NCI-H1105 treated with DMSO at 0.1 percent for 48 hours (cell line): ENCODE results near the gene ABR.

ENCODE experiments used
- DNase-seq: peaks from one replicate; lab custom pipeline; 2025; lab: John Stamatoyannopoulos, UW

ABR gene

DNA sequence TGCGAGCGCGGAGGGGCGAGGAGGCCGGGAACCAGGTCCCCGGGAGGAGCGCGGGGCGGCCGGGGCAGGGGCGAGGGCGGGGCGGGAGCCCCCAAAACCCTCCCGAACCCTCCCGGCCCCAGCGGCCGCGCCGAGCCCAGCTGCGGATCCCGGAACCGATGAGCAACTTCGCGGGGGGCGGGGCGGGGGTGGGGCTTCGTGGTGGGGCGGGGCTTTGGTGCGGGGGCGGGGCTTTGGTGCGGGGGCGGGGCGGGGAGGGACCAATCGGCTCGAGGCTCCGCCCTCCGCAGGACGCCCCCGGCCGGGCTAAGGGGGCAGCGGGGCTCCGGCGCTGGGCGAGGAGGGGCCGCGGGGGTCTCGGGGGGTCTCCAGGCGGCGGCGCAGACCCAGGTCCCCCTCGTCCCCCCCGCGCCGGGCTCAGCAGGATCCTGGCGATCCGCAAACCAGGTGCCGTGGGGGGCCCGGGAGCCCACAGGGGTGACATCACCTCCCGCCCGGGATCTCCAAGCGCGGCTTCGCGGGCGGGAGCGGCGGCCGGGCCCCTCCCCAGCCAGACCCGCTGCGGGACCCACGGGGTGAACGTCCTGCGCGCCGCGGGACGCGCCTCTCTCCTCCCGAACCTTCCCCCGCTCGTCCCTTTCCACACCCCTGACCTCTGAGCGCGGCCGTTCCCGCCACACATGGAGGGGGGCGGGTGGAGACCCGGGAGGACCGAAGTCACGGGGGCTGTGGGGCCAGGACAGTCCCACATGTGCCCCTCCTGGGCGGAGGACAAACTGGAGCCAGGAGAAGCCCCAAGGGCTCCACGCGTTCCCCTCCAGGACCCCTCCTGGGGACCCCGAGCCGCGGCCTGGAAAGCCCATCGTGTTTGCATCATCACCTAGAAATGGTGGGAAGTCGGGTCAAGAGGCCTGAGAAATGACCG, at the start of gene ABR:
ABR (minus strand) TSS at position 164 of the 925 bp plus-strand sequence. CDS start 254 bp downstream, outside the sequence.
- no peak for DNase-seq

DNA sequence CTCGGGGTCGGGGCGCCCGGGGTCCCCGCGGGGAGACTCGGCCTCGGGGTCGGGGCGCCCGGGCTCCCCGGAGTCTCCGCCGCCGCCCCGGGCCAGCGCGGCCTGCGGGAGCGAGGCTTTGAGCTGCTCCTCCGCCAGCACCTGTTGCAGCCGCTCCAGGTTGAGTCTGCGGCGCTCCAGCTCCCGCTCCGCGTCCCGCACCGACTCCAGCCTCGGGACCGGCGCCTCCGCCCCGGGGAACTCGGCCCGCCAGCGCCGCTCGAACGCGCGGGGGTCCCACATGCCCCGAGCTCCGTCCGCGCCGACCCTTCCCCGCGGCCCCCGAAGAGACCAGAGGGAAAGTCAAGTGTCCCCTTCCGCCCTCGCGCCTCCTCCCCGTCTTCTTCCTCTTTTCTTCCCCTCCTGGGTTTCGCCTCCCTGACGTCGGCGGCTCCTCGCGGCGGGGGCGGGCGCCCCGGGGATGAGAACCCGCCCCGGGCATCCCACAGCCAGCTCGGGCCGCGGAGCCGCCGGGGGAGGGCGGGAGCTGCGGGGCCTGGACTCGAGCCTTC, 49.6 kb upstream of the ABR start:
- no peak for DNase-seq

DNA sequence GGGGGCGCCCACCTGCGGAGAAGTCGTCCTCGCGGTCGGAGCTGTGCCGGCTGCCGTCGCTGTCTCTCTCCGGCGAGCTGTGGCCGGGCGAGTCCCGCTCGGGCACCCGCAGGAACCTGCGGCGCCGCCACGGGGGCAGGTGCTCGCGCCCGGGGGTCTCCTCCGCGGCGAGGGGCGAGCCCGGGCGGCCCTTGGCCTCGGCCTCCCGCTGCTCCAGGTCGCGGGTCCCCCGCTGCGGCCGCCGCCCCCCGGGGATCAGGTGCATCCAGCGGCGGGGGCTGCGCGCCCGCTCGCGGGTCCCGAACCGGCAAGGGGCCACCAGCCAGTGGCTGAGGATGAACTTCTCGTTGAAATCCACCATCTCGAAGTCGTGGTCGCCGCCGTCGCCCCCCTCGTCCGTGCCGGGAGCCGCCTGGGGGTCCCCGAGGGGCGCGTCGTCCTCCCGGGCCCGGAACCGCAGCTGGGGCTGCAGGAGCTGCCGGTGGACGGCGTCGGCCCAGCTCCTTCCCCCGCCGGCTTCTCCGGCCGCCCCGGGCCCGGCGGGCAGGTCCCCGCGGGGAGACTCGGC, 49.1 kb upstream of the ABR start:
- no peak for DNase-seq

DNA sequence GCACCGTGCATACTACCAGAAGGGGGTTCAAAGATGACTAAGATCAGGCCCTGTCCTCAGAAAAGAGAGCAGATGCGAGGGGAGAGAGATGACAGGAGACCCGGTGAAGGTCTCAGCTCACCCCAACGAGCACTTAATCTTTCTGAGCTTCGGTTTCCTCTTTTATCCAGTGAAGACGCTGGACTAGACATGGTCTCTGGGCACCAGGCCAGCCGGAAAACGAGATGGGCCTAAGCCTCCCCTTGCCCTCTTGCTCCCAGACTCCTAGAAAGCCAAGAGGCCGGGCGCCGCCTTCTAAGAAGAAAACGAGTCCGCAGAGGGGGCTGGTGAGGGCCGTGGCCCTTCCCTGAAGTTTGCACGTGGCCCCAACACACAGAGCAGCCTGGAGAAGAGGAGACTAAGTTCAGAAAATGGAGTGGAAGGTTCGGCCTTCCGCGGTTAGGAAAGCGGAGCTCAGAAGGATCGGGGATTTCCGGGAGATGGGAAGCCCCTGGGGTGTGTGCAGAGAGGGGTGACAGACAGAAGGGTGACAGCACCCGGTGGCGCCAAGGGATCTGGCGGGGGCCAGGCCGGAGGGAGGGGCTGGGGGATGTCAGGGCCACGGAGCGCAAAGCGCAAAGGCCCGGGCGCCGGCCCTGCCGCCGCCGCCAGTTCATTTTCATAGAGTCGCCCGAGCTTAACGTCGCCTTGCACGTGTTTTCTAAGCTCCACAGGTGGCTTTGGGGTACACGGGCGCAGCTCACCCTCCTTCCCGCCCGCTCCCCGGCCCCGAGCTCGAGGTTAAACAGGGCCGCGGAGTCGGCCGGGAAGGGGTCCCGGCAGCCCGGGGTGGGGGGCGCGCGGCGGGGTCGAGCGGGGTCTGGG, 48.4 kb upstream of the ABR start:
- DNase-seq, result no peak

DNA sequence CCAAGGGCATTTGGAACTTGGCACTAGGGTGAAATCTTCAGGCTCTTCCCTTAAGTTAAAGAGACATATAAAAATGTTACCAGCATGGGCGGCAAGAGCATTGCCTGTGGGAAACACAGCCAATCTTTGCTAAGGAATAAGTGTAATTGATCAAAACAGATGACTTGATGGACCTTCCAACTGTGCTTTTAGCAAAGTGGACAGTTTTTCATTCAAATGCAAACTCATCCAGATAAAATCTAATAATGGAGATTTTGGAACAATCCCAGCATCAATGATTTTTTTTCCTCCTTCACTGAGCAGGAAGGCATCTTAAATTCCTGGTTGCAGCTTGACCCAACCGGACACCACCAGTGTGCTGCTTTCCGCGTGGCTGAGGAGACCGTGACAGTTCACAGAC, 47.6 kb upstream of the ABR start:
- no peak for DNase-seq

DNA sequence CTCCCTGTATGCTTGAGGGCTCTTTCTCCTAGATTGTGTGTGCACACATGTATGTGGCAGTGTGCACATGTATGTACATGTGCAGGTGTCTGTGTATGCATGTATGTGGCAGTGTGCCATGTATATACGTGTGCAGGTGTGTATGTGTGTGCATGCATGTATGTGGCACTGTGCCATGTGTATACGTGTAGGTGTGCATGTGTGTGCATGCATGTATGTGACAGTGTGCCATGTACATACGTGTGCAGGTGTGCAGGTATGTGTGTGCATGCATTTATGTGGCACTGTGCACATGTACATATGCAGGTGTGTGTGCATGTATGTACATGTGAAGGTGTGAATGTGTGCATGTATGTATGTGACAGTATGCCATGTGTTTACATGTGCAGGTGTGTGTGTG, 46.5 kb upstream of the ABR start:
- DNase-seq, result no peak

DNA sequence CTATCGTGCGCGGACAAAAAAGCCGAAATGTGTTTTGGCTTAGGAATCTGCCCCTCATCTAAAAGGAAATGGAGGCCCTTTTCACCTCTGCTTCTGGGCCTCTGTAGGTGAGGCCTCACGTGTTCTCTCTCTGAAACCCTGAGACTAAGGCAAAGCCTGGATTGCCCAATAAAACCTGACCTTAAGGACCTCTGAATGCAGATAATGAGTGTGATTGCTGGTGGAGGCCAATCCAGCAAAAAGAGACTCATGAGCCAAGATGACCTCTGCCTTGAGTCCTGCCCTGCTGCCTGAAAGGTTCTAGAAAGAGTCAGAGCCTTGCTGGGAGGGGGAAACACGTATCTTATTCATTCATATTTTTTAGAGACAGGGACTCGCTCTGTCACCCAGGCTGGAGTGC, 44.5 kb upstream of the ABR start:
- no peak for DNase-seq

DNA sequence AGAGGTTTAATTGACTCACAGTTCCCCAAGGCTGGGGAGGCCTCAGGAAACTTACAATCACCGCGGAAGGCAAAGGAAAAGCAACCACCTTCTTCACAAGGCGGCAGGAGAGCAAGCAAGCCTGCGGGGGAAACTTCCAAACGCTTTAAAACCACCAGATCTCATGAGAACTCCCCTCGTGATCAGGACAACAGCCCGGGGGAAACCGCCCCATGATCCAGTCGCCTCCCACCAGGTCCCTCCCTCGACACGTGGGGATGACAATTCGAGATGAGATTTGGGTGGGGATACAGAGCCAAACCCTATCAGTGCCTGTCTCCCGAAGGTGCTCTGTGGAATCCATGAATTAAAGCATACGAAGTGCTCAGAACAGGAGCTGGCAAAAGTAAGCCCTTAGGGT, 43.9 kb upstream of the ABR start:
- DNase-seq, result no peak

DNA sequence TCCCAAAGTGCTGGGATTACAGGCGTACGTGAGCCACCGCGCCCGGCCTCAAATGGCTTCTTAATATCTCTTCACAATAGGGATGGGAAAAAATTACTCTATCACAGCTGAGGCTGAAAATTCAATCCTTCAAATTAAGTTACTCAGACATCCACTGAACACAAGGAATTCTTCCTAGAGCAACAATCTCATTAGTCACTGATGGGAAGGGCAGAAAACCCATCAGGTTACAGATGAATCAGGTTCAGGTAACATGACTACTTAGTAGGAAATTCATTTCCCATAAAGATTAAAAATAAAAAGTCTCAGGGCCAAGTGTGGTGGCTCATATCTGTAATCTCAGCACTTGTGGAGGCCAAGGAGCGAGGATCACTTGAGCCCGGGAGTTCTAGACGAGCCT, 42.5 kb upstream of the ABR start:
- no peak for DNase-seq

DNA sequence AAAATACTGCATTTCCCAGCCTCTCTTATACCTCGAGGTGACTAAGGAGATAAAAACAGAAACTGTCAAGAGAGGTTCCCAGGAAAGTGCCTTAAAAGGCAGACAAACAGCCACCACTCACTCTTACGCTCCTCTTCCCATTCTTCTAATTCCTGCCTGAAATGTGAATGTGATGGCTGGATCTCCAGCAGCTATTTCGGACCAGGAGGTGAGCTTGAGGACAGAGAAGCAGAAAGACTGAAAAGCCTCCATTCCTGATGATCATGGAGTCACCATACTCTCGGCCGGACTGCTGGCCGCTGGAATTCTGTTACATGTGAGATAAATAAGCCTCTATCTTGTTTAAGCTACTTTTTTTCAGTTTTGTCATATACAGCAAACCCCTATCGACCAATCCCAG, 41.4 kb upstream of the ABR start:
- no peak for DNase-seq

DNA sequence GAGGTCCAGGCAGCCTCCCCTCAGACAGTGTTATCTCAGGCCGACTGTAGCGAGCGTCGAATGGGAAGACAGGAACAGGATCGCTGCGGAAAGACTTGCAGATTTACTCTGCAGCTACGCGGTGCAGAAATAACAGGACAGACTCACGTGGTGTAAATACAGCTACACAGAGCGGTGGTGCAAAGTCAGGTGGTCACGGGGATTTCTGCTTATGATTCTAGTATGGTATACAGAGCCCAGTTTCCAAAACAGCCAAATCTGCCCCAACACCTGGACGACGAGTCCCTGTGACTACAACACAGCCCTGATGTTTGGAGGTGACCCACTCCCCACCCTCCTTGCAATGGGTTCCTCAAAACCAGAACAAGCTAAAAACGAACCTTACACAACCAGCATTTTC, 40.6 kb upstream of the ABR start:
- DNase-seq, result no peak

DNA sequence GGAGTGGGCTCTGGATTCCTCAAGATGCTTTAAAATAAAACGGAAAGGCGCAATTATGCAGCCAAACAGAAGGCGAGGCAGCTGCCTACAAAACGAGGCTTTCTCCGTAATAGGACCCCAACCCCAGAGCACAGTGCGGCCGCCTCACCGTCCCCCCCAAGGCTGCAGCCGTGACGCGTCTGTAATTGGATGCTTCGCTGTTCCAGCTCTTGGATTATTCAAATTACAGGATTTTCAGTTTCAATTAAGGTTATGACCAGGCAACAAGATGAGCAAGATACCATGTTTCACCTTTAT, 37.3 kb upstream of the ABR start:
- no peak for DNase-seq

DNA sequence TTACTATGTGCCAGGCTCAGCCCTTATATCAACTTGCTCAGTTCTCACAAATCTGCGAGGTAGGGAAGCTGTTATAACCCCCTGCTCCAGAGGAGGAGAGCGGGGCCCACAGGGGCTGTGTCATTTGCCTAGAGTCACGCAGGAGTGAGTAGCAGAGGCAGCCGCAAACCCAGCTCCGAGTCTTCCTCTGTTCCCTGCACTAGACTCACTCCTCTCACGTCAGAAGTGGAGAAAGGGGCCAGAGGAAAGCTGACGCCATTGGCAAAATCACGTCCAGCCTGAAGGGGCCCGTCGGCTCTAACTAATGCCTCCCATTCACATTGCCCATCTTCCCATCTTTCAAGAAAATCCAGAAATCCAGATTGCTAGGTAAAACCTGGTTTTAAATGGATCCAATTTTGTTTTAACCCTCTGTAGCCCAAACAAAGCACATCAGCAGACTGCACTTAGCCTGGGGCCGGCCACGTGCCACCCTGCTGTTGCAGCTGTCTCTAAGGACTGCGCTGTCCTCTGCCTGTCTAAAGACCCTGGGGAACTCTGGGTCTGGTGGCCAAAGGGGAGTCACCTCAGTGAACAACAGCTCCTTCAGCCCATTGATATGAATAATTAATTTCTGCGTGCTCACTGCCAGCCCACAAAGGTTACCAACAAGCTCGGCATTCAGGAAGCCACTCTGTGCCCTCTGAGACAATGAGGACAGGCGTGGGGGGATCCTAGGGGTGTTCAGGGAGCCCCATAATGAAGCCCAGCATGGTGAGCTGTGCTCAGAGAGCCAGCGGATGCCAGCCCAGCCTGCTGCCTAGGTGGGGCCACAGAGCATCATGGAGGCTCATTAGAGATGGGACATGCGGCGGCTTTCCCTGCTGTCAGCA, 36.7 kb upstream of the ABR start:
- DNase-seq, result no peak

DNA sequence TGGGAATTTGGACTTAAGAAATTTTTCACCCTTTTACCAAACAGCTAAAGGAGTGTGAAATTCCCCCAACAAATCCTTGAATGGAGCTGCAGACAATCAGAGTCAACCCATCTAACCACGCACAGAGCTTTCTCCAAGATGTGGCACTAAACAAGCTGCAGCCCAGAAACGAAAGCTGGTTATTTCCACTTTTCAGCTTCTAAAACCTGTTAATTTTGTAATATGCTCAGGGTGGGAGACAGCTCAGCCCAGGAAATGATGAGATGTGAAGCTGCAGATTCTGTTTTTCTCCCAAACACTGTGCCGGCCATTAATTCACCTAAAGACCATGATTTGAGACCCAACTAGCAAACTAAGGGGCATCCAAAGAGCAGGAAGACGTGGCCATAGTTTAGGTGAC, 33.2 kb upstream of the ABR start:
- DNase-seq, result no peak

DNA sequence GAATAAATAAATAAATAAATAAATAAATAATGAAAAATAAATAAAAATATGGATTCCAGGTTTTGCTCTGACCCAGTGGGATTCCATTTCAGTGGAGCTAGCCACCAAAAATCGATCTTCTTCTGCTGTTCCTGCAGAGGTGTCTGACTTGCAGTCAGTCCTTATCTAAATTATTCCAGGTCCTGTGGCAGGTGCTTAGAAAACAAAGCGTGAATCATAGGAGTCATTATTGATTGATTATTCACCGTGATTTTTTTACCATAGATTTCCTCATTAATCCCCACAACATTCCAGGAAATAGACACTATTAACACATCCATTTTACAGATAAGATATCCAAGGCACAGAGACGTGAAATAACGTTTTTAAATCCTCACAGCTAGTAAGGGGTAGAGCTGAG, 31.5 kb upstream of the ABR start:
- no peak for DNase-seq

DNA sequence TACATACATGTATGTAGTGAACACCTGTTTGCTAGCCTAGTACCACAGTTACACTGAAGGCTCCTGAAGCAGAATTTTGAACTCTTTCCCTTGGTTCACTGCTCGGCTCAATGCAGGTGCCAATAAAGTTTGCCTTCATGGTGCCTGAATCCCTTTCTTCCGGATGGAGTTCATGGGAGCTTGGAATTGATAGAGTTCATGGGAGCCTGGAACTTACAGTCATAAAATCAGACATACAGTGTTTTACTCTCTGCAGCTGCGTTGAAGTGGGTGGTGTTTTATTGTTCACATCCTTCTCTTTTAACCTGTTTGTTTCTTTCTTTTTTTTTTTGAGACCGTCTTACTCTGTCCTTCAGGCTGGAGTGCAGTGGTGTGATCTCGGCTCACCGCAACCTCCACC, 29.2 kb upstream of the ABR start:
- DNase-seq, result no peak

DNA sequence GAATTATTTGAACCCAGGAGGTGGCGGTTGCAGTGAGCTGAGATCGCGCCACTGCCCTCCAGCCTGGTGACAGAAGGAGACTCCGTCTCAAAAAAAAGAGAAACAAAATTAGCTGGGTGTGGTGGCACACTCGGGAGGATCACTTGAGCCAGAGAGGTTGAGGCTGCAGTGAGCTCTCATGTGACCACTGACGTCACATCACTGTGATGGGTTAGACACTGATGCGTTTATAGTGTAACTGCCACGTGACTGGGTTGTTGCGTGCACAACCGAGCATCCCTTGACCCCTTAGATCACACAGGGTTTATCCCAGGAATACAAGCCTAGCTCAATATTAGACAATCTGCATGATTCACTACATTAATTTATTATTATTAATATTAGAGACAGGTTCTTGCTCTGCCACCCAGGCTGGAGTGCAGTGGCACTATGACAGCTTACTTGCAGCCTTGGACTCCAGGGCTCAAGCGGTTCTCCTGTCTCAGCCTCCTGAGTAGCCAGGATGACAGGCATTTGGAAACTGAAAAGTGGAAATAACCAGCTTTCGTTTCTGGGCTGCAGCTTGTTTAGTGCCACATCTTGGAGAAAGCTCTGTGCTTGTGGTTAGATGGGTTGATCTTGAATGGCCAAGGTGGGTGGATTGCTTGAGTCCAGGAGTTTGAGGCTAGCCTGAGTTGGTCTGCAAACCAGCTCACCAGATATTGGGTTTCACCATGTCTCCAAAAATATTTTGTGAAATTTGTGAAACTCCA, 26.4 kb upstream of the ABR start:
- no peak for DNase-seq

DNA sequence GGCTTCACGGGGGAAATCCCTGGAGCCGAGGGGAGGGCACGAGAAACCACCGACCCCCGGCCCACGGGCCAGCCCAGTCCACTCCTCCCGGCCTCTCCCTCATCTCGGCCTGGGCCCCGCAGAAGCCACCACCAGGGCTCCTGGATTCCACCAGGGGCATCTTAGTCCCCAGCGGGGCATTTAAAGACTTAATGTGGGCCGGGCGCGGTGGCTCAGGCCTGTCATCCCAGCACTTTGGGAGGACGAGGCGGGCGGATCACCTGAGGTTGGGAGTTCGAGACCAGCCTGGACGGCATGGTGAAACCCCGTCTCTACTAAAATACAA, 24.1 kb upstream of the ABR start:
- no peak for DNase-seq

DNA sequence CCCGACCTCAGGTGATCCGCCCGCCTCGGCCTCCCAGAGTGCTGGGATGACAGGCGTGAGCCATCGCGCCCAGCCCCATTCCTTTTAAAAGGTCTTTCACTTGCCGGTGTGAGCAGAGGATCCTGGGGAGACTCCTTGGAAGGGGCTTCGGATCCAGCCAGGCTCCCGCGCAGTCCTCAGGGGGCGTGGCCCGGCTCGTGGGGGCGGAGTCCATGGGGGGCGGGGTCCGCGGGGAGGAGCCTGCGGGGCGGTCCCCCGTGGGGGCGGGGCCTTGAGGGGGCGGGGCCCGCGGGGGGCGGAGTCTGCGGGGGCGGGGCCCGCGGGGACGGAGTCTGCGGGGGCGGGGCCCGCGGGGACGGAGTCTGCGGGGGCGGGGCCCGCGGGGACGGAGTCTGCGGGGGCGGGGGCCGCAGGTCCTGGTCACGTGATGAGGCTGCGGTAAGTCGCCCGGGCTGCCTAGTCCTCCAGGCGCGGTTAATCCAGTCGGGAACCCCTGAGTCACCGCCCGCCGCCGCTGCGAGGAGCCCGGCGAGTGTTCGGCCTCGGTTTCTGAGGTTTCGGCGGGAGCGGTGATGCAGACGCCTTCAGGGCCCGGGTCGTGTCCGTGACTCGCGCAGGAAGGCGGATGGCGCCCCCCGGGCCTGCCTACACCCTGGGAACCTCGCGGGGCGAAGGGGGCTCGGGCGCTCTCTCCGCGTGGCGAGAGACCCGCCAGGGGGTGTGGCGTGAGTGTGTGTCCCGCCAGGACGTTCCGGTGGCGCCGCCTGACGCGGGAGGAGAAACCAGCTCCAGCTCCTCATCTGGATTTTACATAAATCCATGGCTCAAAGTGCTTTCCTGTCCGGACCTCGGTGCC, 23.6 kb upstream of the ABR start:
- no peak for DNase-seq

DNA sequence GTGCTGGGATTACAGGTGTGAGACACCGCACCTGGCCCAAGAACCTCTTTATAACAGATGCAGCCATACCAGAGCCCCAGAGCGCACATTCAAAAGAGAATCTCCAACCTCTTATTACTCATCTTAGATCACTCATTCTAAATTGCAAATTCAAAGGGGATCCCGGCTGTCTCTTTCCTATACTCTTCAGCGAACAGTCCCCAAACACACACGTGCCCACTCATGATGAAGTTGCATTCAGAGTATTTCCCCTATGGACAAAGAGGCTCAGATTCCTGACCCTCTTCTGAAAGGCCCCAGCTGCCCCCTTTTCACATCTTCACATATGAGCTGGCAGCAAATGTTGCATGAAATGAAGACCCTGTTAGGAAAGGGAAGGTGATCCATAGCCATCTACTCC, 22.5 kb upstream of the ABR start:
- no peak for DNase-seq
